ENCODE data around the gene CAPN2.
A peak's percentile ranks its signal among the peaks of the same experiment; 100 is the strongest.

DNA sequence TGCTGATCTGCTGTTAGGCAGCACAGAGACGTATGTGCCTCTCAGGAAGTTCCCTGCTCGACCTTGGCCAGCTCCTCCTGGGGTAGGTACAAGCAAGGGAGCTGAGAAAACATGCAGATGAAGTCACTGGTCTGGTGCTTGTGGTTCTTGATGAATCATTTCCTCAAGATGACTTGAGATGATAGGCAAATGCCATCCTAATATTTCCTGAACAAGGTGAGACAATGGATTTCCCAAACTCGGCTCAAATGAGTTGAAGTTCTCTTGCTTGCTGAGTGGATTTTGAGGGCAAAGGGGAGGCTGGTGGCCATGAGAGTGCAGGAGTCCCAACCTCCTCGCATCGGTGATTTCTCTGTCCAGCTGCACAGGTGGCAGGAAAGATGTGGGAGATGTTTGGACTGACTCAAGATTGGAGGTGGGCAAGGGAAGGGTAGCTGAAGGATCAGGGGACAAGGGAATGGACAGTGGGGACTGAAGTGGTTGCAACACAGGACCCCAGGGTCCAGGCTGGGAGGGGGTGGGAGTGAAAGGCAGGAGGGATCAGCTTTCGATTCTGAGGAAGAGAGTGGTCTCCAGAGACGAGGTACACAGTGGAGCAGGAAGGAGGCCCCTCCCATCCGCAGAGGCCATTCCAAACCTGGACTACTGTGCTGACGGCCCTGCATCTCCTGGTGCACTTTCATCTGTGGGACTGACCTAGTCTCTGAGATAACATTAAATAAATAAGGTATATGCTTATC lies 63.9 kb downstream of the CAPN2 start:
- no peak for TF ChIP-seq TAF1 (IDR thresholded peaks at IDR 0.05; ENCODE audit: low read depth)
- no peak for TF ChIP-seq RAD21 (IDR thresholded peaks at IDR 0.05; ENCODE audit: low read depth)
- TF ChIP-seq FOXM1 (IDR thresholded peaks at IDR 0.05; ENCODE audit: borderline replicate concordance, low read depth): no peak
- TF ChIP-seq YY1 (IDR thresholded peaks at IDR 0.05; ENCODE audit: low read depth): no peak
- TF ChIP-seq CREB1 (IDR thresholded peaks at IDR 0.05; ENCODE audit: low read depth): no peak
- no peak for TF ChIP-seq TCF12 (IDR thresholded peaks at IDR 0.05; ENCODE audit: low read depth)
- no peak for TF ChIP-seq EP300 (IDR thresholded peaks at IDR 0.05; ENCODE audit: borderline replicate concordance)
- TF ChIP-seq CEBPB (IDR thresholded peaks at IDR 0.05): no peak
- TF ChIP-seq MAX (IDR thresholded peaks at IDR 0.05): no peak
- TF ChIP-seq REST (IDR thresholded peaks at IDR 0.05; ENCODE audit: low read depth): peak; percentile 30; the same call in 1 of the 2 replicates
- TF ChIP-seq TEAD4 (IDR thresholded peaks at IDR 0.05): no peak
- no peak for TF ChIP-seq USF1 (IDR thresholded peaks at IDR 0.05)
- no peak for TF ChIP-seq ZBTB7A (IDR thresholded peaks at IDR 0.05; ENCODE audit: low read depth)
- no peak for TF ChIP-seq NFIC (IDR thresholded peaks at IDR 0.05)

All from Ishikawa (cell line).